ENCODE measurements around the gene LTBP1. TPM values are rescaled to one million over a fixed set of nuclear protein-coding genes. Genes with fewer than 3 reads are reported as not detected.

LTBP1 gene
- total RNA-seq (under 1 TPM; 0.16 to 0.76 (median 0.43) TPM), total RNA-seq (0 to 0.57 (median 0.25) reads per million in 29 experiments)
- total RNA-seq (2013), result 0.90 TPM

GRCh38 chr2:32946314-32947075 is at the start of gene LTBP1:
Gene LTBP1 (plus strand): TSS chr2:32946953. CDS start chr2:32947325, 372 bp downstream.
- no peaks in the 10 kb centered on the region for H3K9me3 Mint-ChIP-seq
- peak within 1 kb of the TSS; percentile 73 to 79 (median 75) for H3K4me3 Mint-ChIP-seq
- Histone ChIP-seq H3K9me3 (no peaks in the 10 kb centered on the region), H3K36me3 (ENCODE audit: control insufficient read depth in 2 of 2, extremely low read depth in 1 of 2, insufficient read depth in 1 of 2, low read length in 1 of 2) (no peaks in the 10 kb centered on the region), H3K27ac (ENCODE audit: low read length) (no peak within 1 kb of the TSS), H3K4me3 (ENCODE audit: control insufficient read depth in 1 of 2, extremely low read depth in 1 of 2, low read length in 1 of 2) (peak within 1 kb of the TSS; percentile 48 to 80), H3K4me1 (ENCODE audit: control insufficient read depth in 1 of 2, extremely low read depth in 1 of 2, insufficient read depth in 2 of 2, low read length in 2 of 2) (peaks cover 0 to 10% of the 10 kb centered on the region in 2 experiments), H3K27me3 (replicated peaks in 1 of 2; ENCODE audit: control insufficient read depth in 2 of 2, extremely low read depth in 1 of 2, insufficient read depth in 2 of 2, low read length in 1 of 2) (peaks cover 0 to 23% of the 10 kb centered on the region in 2 experiments)
- no peak within 1 kb of the TSS for H3K27ac Mint-ChIP-seq
- ChIA-PET CTCF (no interaction called here), POLR2A (no interaction called here)
- peaks cover 22 to 25% of the 10 kb centered on the region in 2 donors for H3K27me3 Mint-ChIP-seq
- H3K36me3 Mint-ChIP-seq, result no peaks in the 10 kb centered on the region
- peak in 31 of 35 experiments; percentile 7 to 59 (median 33) for DNase-seq
- WGBS (ENCODE audit: insufficient coverage), result under 1% methylated on average over 67 of the region's 68 CpGs
- H3K4me1 Mint-ChIP-seq, result peaks cover 0 to 4% (median 4%) of the 10 kb centered on the region in 3 donors
- peak; percentile 70 to 84 (median 75) for ATAC-seq (replicated peaks in 1 of 4)

- Histone ChIP-seq H3K9me3 (no peaks in the 10 kb centered on the region), H3K4me1 (ENCODE audit: control insufficient read depth in 1 of 2, extremely low read depth in 1 of 2, insufficient read depth in 2 of 2, low read length in 2 of 2) (no peaks in the 10 kb centered on the region), H3K4me3 (ENCODE audit: control insufficient read depth in 1 of 2, extremely low read depth in 1 of 2, low read length in 1 of 2) (no peak overlapping the region), H3K36me3 (ENCODE audit: control insufficient read depth in 2 of 2, extremely low read depth in 1 of 2, insufficient read depth in 1 of 2, low read length in 1 of 2) (no peaks in the 10 kb centered on the region), H3K27ac (ENCODE audit: low read length) (no peak overlapping the region), H3K27me3 (replicated peaks in 1 of 2; ENCODE audit: control insufficient read depth in 2 of 2, extremely low read depth in 1 of 2, insufficient read depth in 2 of 2, low read length in 1 of 2) (peaks cover 0 to 14% of the 10 kb centered on the region in 2 experiments)
- peaks cover 22 to 34% of the 10 kb centered on the region in 2 donors for H3K27me3 Mint-ChIP-seq
- H3K4me1 Mint-ChIP-seq, result peaks cover 0 to 4% (median 3%) of the 10 kb centered on the region in 3 donors
- CTCF ChIA-PET, result no interaction called here
- H3K9me3 Mint-ChIP-seq, result peaks cover under 1 to 5% (median 1%) of the 10 kb centered on the region in 3 donors
- POLR2A ChIA-PET, result no interaction called here
- no peak overlapping the region for H3K27ac Mint-ChIP-seq
- no peak overlapping the region for H3K4me3 Mint-ChIP-seq
- ATAC-seq (replicated peaks in 1 of 4), result no peak
- DNase-seq, result no peak
- WGBS (ENCODE audit: insufficient coverage), result 82% methylated on average over 5 of the region's 12 CpGs
- no peaks in the 10 kb centered on the region for H3K36me3 Mint-ChIP-seq
Observed at GRCh38 chr2:32900246-32900973, 46.3 kb upstream of the LTBP1 start.

GRCh38 chr2:32901313-32901712 is 45.4 kb upstream of the LTBP1 start:
- CTCF ChIA-PET, result interaction anchor here in 1 of 2 donors (0.6 kb wide), 1 partner anchor 37 kb away, joined by 3 read pairs; no protein-coding TSS in a partner anchor
- H3K27ac Mint-ChIP-seq, result no peak overlapping the region

GRCh38 chr2:32902174-32902573 is 44.6 kb upstream of the LTBP1 start:
- H3K36me3 ChIP-seq (ENCODE audit: control insufficient read depth in 2 of 2, extremely low read depth in 1 of 2, insufficient read depth in 1 of 2, low read length in 1 of 2), result no peaks in the 10 kb centered on the region
- ChIA-PET CTCF (interaction anchor here in 1 of 2 donors (0.6 kb wide), 1 partner anchor 38 kb away, joined by 3 read pairs; no protein-coding TSS in a partner anchor), POLR2A (no interaction called here)
- peaks cover 0 to 14% of the 10 kb centered on the region in 2 experiments for H3K27me3 ChIP-seq (replicated peaks in 1 of 2; ENCODE audit: control insufficient read depth in 2 of 2, extremely low read depth in 1 of 2, insufficient read depth in 2 of 2, low read length in 1 of 2)
- H3K9me3 Mint-ChIP-seq, result peaks cover 3 to 5% (median 3%) of the 10 kb centered on the region in 3 donors
- no peak overlapping the region for H3K4me3 ChIP-seq (ENCODE audit: control insufficient read depth in 1 of 2, extremely low read depth in 1 of 2, low read length in 1 of 2)
- no peaks in the 10 kb centered on the region for H3K9me3 ChIP-seq
- H3K4me1 Mint-ChIP-seq, result no peaks in the 10 kb centered on the region
- no peak overlapping the region for H3K27ac Mint-ChIP-seq
- no peak for ATAC-seq (replicated peaks in 1 of 4)
- H3K4me3 Mint-ChIP-seq, result no peak overlapping the region
- DNase-seq, result no peak
- WGBS (ENCODE audit: insufficient coverage), result no CpG with 5 or more reads among the region's 1 CpG
- peaks cover 23 to 34% of the 10 kb centered on the region in 2 donors for H3K27me3 Mint-ChIP-seq
- H3K36me3 Mint-ChIP-seq, result no peaks in the 10 kb centered on the region
- no peaks in the 10 kb centered on the region for H3K4me1 ChIP-seq (ENCODE audit: control insufficient read depth in 1 of 2, extremely low read depth in 1 of 2, insufficient read depth in 2 of 2, low read length in 2 of 2)
- H3K27ac ChIP-seq (ENCODE audit: low read length), result no peak overlapping the region

More at GRCh38 chr2:32901313-32901712, 45.4 kb upstream of the LTBP1 start:
- H3K27me3 Mint-ChIP-seq, result peaks cover 24 to 34% of the 10 kb centered on the region in 2 donors
- no peaks in the 10 kb centered on the region for H3K36me3 Mint-ChIP-seq
- peaks cover 3 to 5% (median 5%) of the 10 kb centered on the region in 3 donors for H3K9me3 Mint-ChIP-seq
- H3K4me1 Mint-ChIP-seq, result no peaks in the 10 kb centered on the region
- Histone ChIP-seq H3K36me3 (ENCODE audit: control insufficient read depth in 2 of 2, extremely low read depth in 1 of 2, insufficient read depth in 1 of 2, low read length in 1 of 2) (no peaks in the 10 kb centered on the region), H3K27me3 (replicated peaks in 1 of 2; ENCODE audit: control insufficient read depth in 2 of 2, extremely low read depth in 1 of 2, insufficient read depth in 2 of 2, low read length in 1 of 2) (peaks cover 0 to 14% of the 10 kb centered on the region in 2 experiments), H3K4me1 (ENCODE audit: control insufficient read depth in 1 of 2, extremely low read depth in 1 of 2, insufficient read depth in 2 of 2, low read length in 2 of 2) (no peaks in the 10 kb centered on the region), H3K9me3 (no peaks in the 10 kb centered on the region), H3K4me3 (ENCODE audit: control insufficient read depth in 1 of 2, extremely low read depth in 1 of 2, low read length in 1 of 2) (no peak overlapping the region), H3K27ac (ENCODE audit: low read length) (no peak overlapping the region)
- ATAC-seq (replicated peaks in 1 of 4) (no peak), DNase-seq (no peak)
- POLR2A ChIA-PET, result no interaction called here
- H3K4me3 Mint-ChIP-seq, result no peak overlapping the region
- WGBS (ENCODE audit: insufficient coverage), result no CpG with 5 or more reads among the region's 7 CpGs

- Mint-ChIP-seq H3K9me3 (peaks cover 0 to 5% (median 3%) of the 10 kb centered on the region in 3 donors), H3K27ac (no peak overlapping the region)
- CTCF ChIA-PET, result no interaction called here
Observed at GRCh38 chr2:32902986-32903385, 43.8 kb upstream of the LTBP1 start.

GRCh38 chr2:32904074-32904473 is 42.7 kb upstream of the LTBP1 start:
- POLR2A ChIA-PET, result no interaction called here
- Mint-ChIP-seq H3K27me3 (peaks cover 18 to 25% of the 10 kb centered on the region in 2 donors), H3K36me3 (no peaks in the 10 kb centered on the region), H3K9me3 (peaks cover 0 to 5% (median 3%) of the 10 kb centered on the region in 3 donors), H3K27ac (no peak overlapping the region), H3K4me1 (no peaks in the 10 kb centered on the region), H3K4me3 (no peak overlapping the region)
- DNase-seq, result no peak
- Histone ChIP-seq H3K9me3 (no peaks in the 10 kb centered on the region), H3K27me3 (replicated peaks in 1 of 2; ENCODE audit: control insufficient read depth in 2 of 2, extremely low read depth in 1 of 2, insufficient read depth in 2 of 2, low read length in 1 of 2) (peaks cover 0 to 18% of the 10 kb centered on the region in 2 experiments), H3K36me3 (ENCODE audit: control insufficient read depth in 2 of 2, extremely low read depth in 1 of 2, insufficient read depth in 1 of 2, low read length in 1 of 2) (no peaks in the 10 kb centered on the region), H3K27ac (ENCODE audit: low read length) (no peak overlapping the region), H3K4me1 (ENCODE audit: control insufficient read depth in 1 of 2, extremely low read depth in 1 of 2, insufficient read depth in 2 of 2, low read length in 2 of 2) (no peaks in the 10 kb centered on the region), H3K4me3 (ENCODE audit: control insufficient read depth in 1 of 2, extremely low read depth in 1 of 2, low read length in 1 of 2) (no peak overlapping the region)
- 74% methylated on average over 2 of the region's 3 CpGs for WGBS (ENCODE audit: insufficient coverage)
- ATAC-seq (replicated peaks in 1 of 4), result no peak
- CTCF ChIA-PET, result interaction anchor here in 1 of 2 donors (0.7 kb wide), 1 partner anchor 22 kb away, joined by 3 read pairs; no protein-coding TSS in a partner anchor

More at GRCh38 chr2:32902986-32903385, 43.8 kb upstream of the LTBP1 start:
- no peaks in the 10 kb centered on the region for H3K36me3 Mint-ChIP-seq
- no peak for DNase-seq
- no peak for ATAC-seq (replicated peaks in 1 of 4)
- H3K27me3 ChIP-seq (replicated peaks in 1 of 2; ENCODE audit: control insufficient read depth in 2 of 2, extremely low read depth in 1 of 2, insufficient read depth in 2 of 2, low read length in 1 of 2), result peaks cover 0 to 18% of the 10 kb centered on the region in 2 experiments
- no peak overlapping the region for H3K4me3 Mint-ChIP-seq
- no peak overlapping the region for H3K27ac ChIP-seq (ENCODE audit: low read length)
- H3K4me3 ChIP-seq (ENCODE audit: control insufficient read depth in 1 of 2, extremely low read depth in 1 of 2, low read length in 1 of 2), result no peak overlapping the region
- H3K4me1 ChIP-seq (ENCODE audit: control insufficient read depth in 1 of 2, extremely low read depth in 1 of 2, insufficient read depth in 2 of 2, low read length in 2 of 2), result no peaks in the 10 kb centered on the region
- H3K9me3 ChIP-seq, result no peaks in the 10 kb centered on the region
- POLR2A ChIA-PET, result no interaction called here
- peaks cover 22 to 30% of the 10 kb centered on the region in 2 donors for H3K27me3 Mint-ChIP-seq
- no peaks in the 10 kb centered on the region for H3K4me1 Mint-ChIP-seq
- no peaks in the 10 kb centered on the region for H3K36me3 ChIP-seq (ENCODE audit: control insufficient read depth in 2 of 2, extremely low read depth in 1 of 2, insufficient read depth in 1 of 2, low read length in 1 of 2)
- WGBS (ENCODE audit: insufficient coverage), result 44% methylated on average over 2 of the region's 4 CpGs

Measured in T-cell (primary cell).